Loucy (cell line): Measurements from ENCODE around the gene CNN2.

Experiments
- H2AFZ ChIP-seq: fragments of 200-600 bp; sonication (generic); 2 replicates; pipeline ENCODE4 v1.6.0; 2016; ENCODE audit warnings: antibody characterized with exemption, mild to moderate bottlenecking, low read length, moderate library complexity
- H3F3A ChIP-seq: fragments of 200-600 bp; 2 replicates; pipeline ENCODE4 v1.6.0; 2016; ENCODE audit warnings: antibody characterized with exemption, low read depth, mild to moderate bottlenecking
- H3K27me3 ChIP-seq: fragments of 200-600 bp; sonication (generic); 2 replicates; pipeline ENCODE4 v1.6.1; 2014; ENCODE audit warnings: low read length, mild to moderate bottlenecking; ENCODE audit not compliant: insufficient read depth, poor library complexity, severe bottlenecking
- H3K36me3 ChIP-seq: fragments of 200-600 bp; sonication (generic); 2 replicates; pipeline ENCODE4 v1.6.1; 2016; ENCODE audit warnings: low read length; ENCODE audit not compliant: insufficient read depth
- H3K4me1 ChIP-seq: fragments of 200-600 bp; sonication (generic); 2 replicates; pipeline ENCODE4 v1.5.1; 2014; ENCODE audit warnings: low read length, mild to moderate bottlenecking; ENCODE audit not compliant: insufficient read depth, poor library complexity, severe bottlenecking
- H3K4me2 ChIP-seq: fragments of 200-600 bp; sonication (generic); 2 replicates; pipeline ENCODE4 v1.6.0; 2014; ENCODE audit warnings: antibody characterized with exemption, low read length, low read depth, mild to moderate bottlenecking; ENCODE audit not compliant: poor library complexity, severe bottlenecking
- H3K4me3 ChIP-seq: fragments of 200-600 bp; sonication (generic); 2 replicates; pipeline ENCODE4 v1.5.1; 2014; ENCODE audit warnings: low read length, mild to moderate bottlenecking, mixed read lengths; ENCODE audit not compliant: poor library complexity, severe bottlenecking
- H3K79me2 ChIP-seq: fragments of 200-600 bp; sonication (generic); 2 replicates; pipeline ENCODE4 v1.6.1; 2014; ENCODE audit warnings: low read length; ENCODE audit not compliant: insufficient read depth
- H3K9ac ChIP-seq: fragments of 200-600 bp; sonication (generic); 2 replicates; pipeline ENCODE4 v1.6.0; 2014; ENCODE audit warnings: mild to moderate bottlenecking, low read depth, low read length, moderate library complexity; ENCODE audit not compliant: poor library complexity, severe bottlenecking
- H3K9me2 ChIP-seq: fragments of 200-600 bp; sonication (generic); replicated peaks from 2 replicates; pipeline ENCODE4 v1.6.1; 2016; ENCODE audit warnings: low read depth, low read length, mixed read lengths
- H3K9me3 ChIP-seq: fragments of 200-600 bp; sonication (generic); 2 replicates; pipeline ENCODE4 v1.6.1; 2014; ENCODE audit warnings: mild to moderate bottlenecking, antibody characterized with exemption, low read length, low read depth; ENCODE audit not compliant: insufficient read depth
- H4K20me1 ChIP-seq: fragments of 200-600 bp; sonication (generic); 2 replicates; pipeline ENCODE4 v1.6.0; 2014; ENCODE audit warnings: antibody characterized with exemption, low read length, mild to moderate bottlenecking; ENCODE audit not compliant: insufficient read depth, poor library complexity, severe bottlenecking
- CTCF ChIP-seq: fragments of 200-600 bp; sonication (generic); conservative IDR thresholded peaks from 2 replicates; pipeline ENCODE4 v1.5.1; 2014; ENCODE audit warnings: mild to moderate bottlenecking, antibody characterized with exemption, low read length
- EZH2phosphoT487 ChIP-seq: fragments of 200-600 bp; IDR thresholded peaks from 2 replicates; pipeline ENCODE4 v1.6.1; 2018; ENCODE audit warnings: antibody characterized with exemption, mild to moderate bottlenecking, moderate library complexity, borderline replicate concordance

CNN2 gene

GRCh38 chr19:991174-991931 is 35.1 kb upstream of the CNN2 start:
- no peaks in the 10 kb centered on the region for H4K20me1 ChIP-seq
- no peaks in the 10 kb centered on the region for H3K79me2 ChIP-seq
- no peak overlapping the region for H3K4me3 ChIP-seq
- no peaks in the 10 kb centered on the region for H3K27me3 ChIP-seq
- no peak overlapping the region for H3K9ac ChIP-seq
- H3K36me3 ChIP-seq, result no peaks in the 10 kb centered on the region; the same call in 1 of the 2 replicates
- no peaks in the 10 kb centered on the region for H3K9me2 ChIP-seq
- no peak overlapping the region for H3K4me2 ChIP-seq
- no peaks in the 10 kb centered on the region for H3K4me1 ChIP-seq
- no peak for TF ChIP-seq CTCF
- no peak for TF ChIP-seq EZH2phosphoT487
- H3F3A ChIP-seq, result no peaks in the 10 kb centered on the region; the same call in 1 of the 2 replicates
- no peaks in the 10 kb centered on the region for H3K9me3 ChIP-seq
- H2AFZ ChIP-seq, result no peak overlapping the region

DNA sequence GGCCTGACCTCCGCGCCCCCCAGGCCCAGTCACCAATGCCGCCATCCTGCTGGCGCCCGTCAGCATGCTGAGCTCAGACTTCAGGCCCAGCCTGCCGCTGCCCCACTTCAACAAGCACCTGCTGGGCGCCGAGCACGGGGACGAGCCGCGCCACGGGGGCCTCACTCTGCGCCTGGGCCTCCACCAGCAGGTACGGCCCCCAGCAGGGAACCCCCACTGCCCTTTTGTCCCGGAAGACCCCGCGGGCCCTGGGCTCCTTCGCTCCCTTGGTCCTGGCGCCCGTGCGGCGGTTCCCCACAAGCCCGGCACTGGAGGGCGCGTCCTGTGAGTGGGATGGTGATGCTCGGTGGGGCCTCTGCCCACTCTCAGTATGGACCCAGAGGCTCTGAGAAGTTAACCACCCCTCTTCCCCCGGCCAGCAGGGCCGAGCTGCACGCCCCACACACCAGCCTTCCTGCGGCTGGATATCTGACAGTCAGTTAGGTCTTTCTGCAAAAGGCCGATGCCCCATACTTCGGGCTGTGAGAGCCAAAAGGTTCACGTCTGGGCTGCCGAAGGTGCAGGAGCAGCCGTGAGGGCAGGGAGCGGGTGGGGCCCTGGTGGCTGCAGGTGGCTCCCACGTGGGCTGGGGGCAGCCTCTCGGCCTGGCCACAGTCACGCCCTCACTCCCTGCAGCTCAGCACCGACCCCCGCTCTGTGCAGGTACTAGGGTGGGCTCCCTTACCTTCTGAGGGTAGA is 34.3 kb upstream of the CNN2 start:
- H3K4me1 ChIP-seq, result no peaks in the 10 kb centered on the region
- TF ChIP-seq CTCF, result no peak
- TF ChIP-seq EZH2phosphoT487, result no peak
- H3F3A ChIP-seq, result no peaks in the 10 kb centered on the region; the same call in 1 of the 2 replicates

DNA sequence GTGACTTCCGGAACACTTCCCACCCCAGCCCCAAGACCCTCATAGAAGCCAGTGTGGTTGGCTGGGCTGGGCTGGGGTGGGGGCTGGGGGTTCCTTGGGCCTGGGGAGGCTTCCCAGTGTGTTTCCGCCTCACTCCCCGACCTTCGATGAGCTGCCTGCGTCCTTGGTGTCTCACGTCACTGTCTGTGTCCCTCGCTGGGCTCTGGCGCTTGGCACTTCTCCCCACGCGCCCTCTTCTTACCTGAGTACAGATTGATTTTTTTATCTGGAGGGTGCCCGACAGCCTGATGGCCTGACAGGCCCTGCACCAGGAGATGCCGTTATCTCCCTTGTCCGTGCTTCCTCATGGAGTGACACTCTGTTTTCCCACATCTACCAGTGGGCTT is 33.7 kb upstream of the CNN2 start:
- Histone ChIP-seq H3K4me1 (no peaks in the 10 kb centered on the region), H3K4me2 (no peak overlapping the region), H3K9me2 (no peaks in the 10 kb centered on the region), H4K20me1 (no peaks in the 10 kb centered on the region), H3K79me2 (no peaks in the 10 kb centered on the region), H3K27me3 (no peaks in the 10 kb centered on the region), H3K36me3 (no peaks in the 10 kb centered on the region; the same call in 1 of the 2 replicates), H3F3A (no peaks in the 10 kb centered on the region; the same call in 1 of the 2 replicates), H3K9me3 (no peaks in the 10 kb centered on the region), H3K9ac (no peak overlapping the region), H2AFZ (no peak overlapping the region), H3K4me3 (no peak overlapping the region)
- TF ChIP-seq CTCF (no peak), EZH2phosphoT487 (no peak)

More for the DNA sequence above, 34.3 kb upstream of the CNN2 start:
- Histone ChIP-seq H3K36me3 (no peaks in the 10 kb centered on the region; the same call in 1 of the 2 replicates), H4K20me1 (no peaks in the 10 kb centered on the region), H3K9me2 (no peaks in the 10 kb centered on the region), H3K27me3 (no peaks in the 10 kb centered on the region), H3K79me2 (no peaks in the 10 kb centered on the region), H3K9me3 (no peaks in the 10 kb centered on the region), H3K4me3 (no peak overlapping the region), H2AFZ (no peak overlapping the region), H3K4me2 (no peak overlapping the region), H3K9ac (no peak overlapping the region)
